ENCODE measurements around the gene GALNT16.

GRCh38 chr14:69249603-69250002 is 10.4 kb upstream of the GALNT16 start:
- TF ChIP-seq POLR2A (IDR thresholded peaks at IDR 0.05), result no peak
- no peak for TF ChIP-seq CTCF (IDR thresholded peaks at IDR 0.05)
